ENCODE results near the gene DNAH3. TPM values are rescaled to one million over a fixed set of nuclear protein-coding genes. Genes with fewer than 3 reads are reported as not detected.
"Not testable (repeated sequence)": the region's sequence is repeated elsewhere in the genome, so short reads cannot be mapped to it uniquely, and the experiment has no call there.

DNAH3 gene
- total RNA-seq, 1 experiment from 2014 or later, result not detected

GRCh38 chr16:21101631-21102420, 48.8 kb downstream of the DNAH3 start:
- Histone ChIP-seq H3K9me3 (ENCODE audit: low read length) (no peaks in the 10 kb centered on the region), H3K9me2 (replicated peaks; ENCODE audit: insufficient read depth, low read length) (no peaks in the 10 kb centered on the region), H3K4me3 (ENCODE audit: low read length) (no peak overlapping the region), H4K20me1 (ENCODE audit: insufficient read depth, low read depth, low read length) (no peaks in the 10 kb centered on the region), H3K4me1 (ENCODE audit: low read length) (no peaks in the 10 kb centered on the region), H2AFZ (ENCODE audit: low read length) (peak overlapping the region; percentile 56; the same call in 1 of the 2 replicates), H3K79me2 (ENCODE audit: low read length) (no peaks in the 10 kb centered on the region), H3K36me3 (ENCODE audit: insufficient read depth, low read length) (no peaks in the 10 kb centered on the region), H3K9ac (ENCODE audit: low read length) (no peak overlapping the region; the same call in 1 of the 2 replicates), H3K27me3 (ENCODE audit: low read length) (no peaks in the 10 kb centered on the region), H3K4me2 (ENCODE audit: low read depth, low read length, poor library complexity, severe bottlenecking) (no peak overlapping the region), H3K27ac (ENCODE audit: low read length) (no peak overlapping the region)
- peak; percentile 70 for DNase-seq

GRCh38 chr16:21100447-21100846, 50.2 kb downstream of the DNAH3 start:
- H3K4me2 ChIP-seq (ENCODE audit: low read depth, low read length, poor library complexity, severe bottlenecking), result no peak overlapping the region
- DNase-seq, result no peak
- H2AFZ ChIP-seq (ENCODE audit: low read length), result no peak overlapping the region

GRCh38 chr16:21097151-21097550, 53.5 kb downstream of the DNAH3 start:
- H3K79me2 ChIP-seq (ENCODE audit: low read length), result no peaks in the 10 kb centered on the region
- no peaks in the 10 kb centered on the region for H3K9me3 ChIP-seq (ENCODE audit: low read length)

More at GRCh38 chr16:21100447-21100846, 50.2 kb downstream of the DNAH3 start:
- Histone ChIP-seq H3K27me3 (ENCODE audit: low read length) (no peaks in the 10 kb centered on the region), H3K4me1 (ENCODE audit: low read length) (no peaks in the 10 kb centered on the region), H3K79me2 (ENCODE audit: low read length) (no peaks in the 10 kb centered on the region), H3K9me2 (replicated peaks; ENCODE audit: insufficient read depth, low read length) (no peaks in the 10 kb centered on the region), H4K20me1 (ENCODE audit: insufficient read depth, low read depth, low read length) (no peaks in the 10 kb centered on the region), H3K9ac (ENCODE audit: low read length) (no peak overlapping the region), H3K27ac (ENCODE audit: low read length) (no peak overlapping the region), H3K4me3 (ENCODE audit: low read length) (no peak overlapping the region), H3K9me3 (ENCODE audit: low read length) (no peaks in the 10 kb centered on the region), H3K36me3 (ENCODE audit: insufficient read depth, low read length) (no peaks in the 10 kb centered on the region)

GRCh38 chr16:21094719-21095118, 55.9 kb downstream of the DNAH3 start:
- not testable (repeated sequence) for H3K4me1 ChIP-seq (ENCODE audit: low read length); H3K27me3 ChIP-seq (ENCODE audit: low read length); H3K36me3 ChIP-seq (ENCODE audit: insufficient read depth, low read length); H4K20me1 ChIP-seq (ENCODE audit: insufficient read depth, low read depth, low read length); DNase-seq; H3K9me2 ChIP-seq (replicated peaks; ENCODE audit: insufficient read depth, low read length); H3K4me2 ChIP-seq (ENCODE audit: low read depth, low read length, poor library complexity, severe bottlenecking); H3K9me3 ChIP-seq (ENCODE audit: low read length); H3K4me3 ChIP-seq (ENCODE audit: low read length); H3K79me2 ChIP-seq (ENCODE audit: low read length); H2AFZ ChIP-seq (ENCODE audit: low read length); H3K9ac ChIP-seq (ENCODE audit: low read length); H3K27ac ChIP-seq (ENCODE audit: low read length)

More at GRCh38 chr16:21097151-21097550, 53.5 kb downstream of the DNAH3 start:
- Histone ChIP-seq H3K4me3 (ENCODE audit: low read length) (no peak overlapping the region), H3K36me3 (ENCODE audit: insufficient read depth, low read length) (no peaks in the 10 kb centered on the region), H3K9me2 (replicated peaks; ENCODE audit: insufficient read depth, low read length) (no peaks in the 10 kb centered on the region), H3K4me2 (ENCODE audit: low read depth, low read length, poor library complexity, severe bottlenecking) (no peak overlapping the region), H3K4me1 (ENCODE audit: low read length) (no peaks in the 10 kb centered on the region), H3K9ac (ENCODE audit: low read length) (no peak overlapping the region), H4K20me1 (ENCODE audit: insufficient read depth, low read depth, low read length) (no peaks in the 10 kb centered on the region), H2AFZ (ENCODE audit: low read length) (no peak overlapping the region), H3K27me3 (ENCODE audit: low read length) (no peaks in the 10 kb centered on the region), H3K27ac (ENCODE audit: low read length) (no peak overlapping the region)
- DNase-seq, result no peak

GRCh38 chr16:21092951-21093350, 57.7 kb downstream of the DNAH3 start:
- Histone ChIP-seq H3K9me3 (ENCODE audit: low read length) (no peaks in the 10 kb centered on the region), H4K20me1 (ENCODE audit: insufficient read depth, low read depth, low read length) (no peaks in the 10 kb centered on the region), H3K27ac (ENCODE audit: low read length) (no peak overlapping the region), H3K36me3 (ENCODE audit: insufficient read depth, low read length) (no peaks in the 10 kb centered on the region), H3K79me2 (ENCODE audit: low read length) (no peaks in the 10 kb centered on the region), H3K9me2 (replicated peaks; ENCODE audit: insufficient read depth, low read length) (no peaks in the 10 kb centered on the region), H3K4me3 (ENCODE audit: low read length) (no peak overlapping the region), H3K9ac (ENCODE audit: low read length) (no peak overlapping the region), H3K4me2 (ENCODE audit: low read depth, low read length, poor library complexity, severe bottlenecking) (no peak overlapping the region), H2AFZ (ENCODE audit: low read length) (no peak overlapping the region), H3K4me1 (ENCODE audit: low read length) (no peaks in the 10 kb centered on the region), H3K27me3 (ENCODE audit: low read length) (no peaks in the 10 kb centered on the region)
- no peak for DNase-seq

GRCh38 chr16:21088646-21089538, 61.8 kb downstream of the DNAH3 start:
- no peaks in the 10 kb centered on the region for H4K20me1 ChIP-seq (ENCODE audit: insufficient read depth, low read depth, low read length)
- no peak overlapping the region for H3K9ac ChIP-seq (ENCODE audit: low read length)
- no peak overlapping the region for H3K27ac ChIP-seq (ENCODE audit: low read length)
- H3K4me3 ChIP-seq (ENCODE audit: low read length), result no peak overlapping the region
- H3K36me3 ChIP-seq (ENCODE audit: insufficient read depth, low read length), result no peaks in the 10 kb centered on the region
- H3K4me2 ChIP-seq (ENCODE audit: low read depth, low read length, poor library complexity, severe bottlenecking), result no peak overlapping the region
- no peaks in the 10 kb centered on the region for H3K9me3 ChIP-seq (ENCODE audit: low read length)
- H3K79me2 ChIP-seq (ENCODE audit: low read length), result no peaks in the 10 kb centered on the region
- H3K27me3 ChIP-seq (ENCODE audit: low read length), result no peaks in the 10 kb centered on the region
- no peak overlapping the region for H2AFZ ChIP-seq (ENCODE audit: low read length)
- no peaks in the 10 kb centered on the region for H3K9me2 ChIP-seq (replicated peaks; ENCODE audit: insufficient read depth, low read length)
- H3K4me1 ChIP-seq (ENCODE audit: low read length), result no peaks in the 10 kb centered on the region
- DNase-seq, result no peak

- Histone ChIP-seq H4K20me1 (ENCODE audit: insufficient read depth, low read depth, low read length) (no peaks in the 10 kb centered on the region), H3K79me2 (ENCODE audit: low read length) (no peaks in the 10 kb centered on the region), H2AFZ (ENCODE audit: low read length) (no peak overlapping the region), H3K9me2 (replicated peaks; ENCODE audit: insufficient read depth, low read length) (no peaks in the 10 kb centered on the region), H3K9ac (ENCODE audit: low read length) (no peak overlapping the region), H3K27me3 (ENCODE audit: low read length) (no peaks in the 10 kb centered on the region), H3K36me3 (ENCODE audit: insufficient read depth, low read length) (no peaks in the 10 kb centered on the region), H3K4me2 (ENCODE audit: low read depth, low read length, poor library complexity, severe bottlenecking) (no peak overlapping the region), H3K27ac (ENCODE audit: low read length) (no peak overlapping the region), H3K4me3 (ENCODE audit: low read length) (no peak overlapping the region), H3K9me3 (ENCODE audit: low read length) (no peaks in the 10 kb centered on the region), H3K4me1 (ENCODE audit: low read length) (no peaks in the 10 kb centered on the region)
- DNase-seq, result no peak
These were observed 62.5 kb downstream of the DNAH3 start for GRCh38 chr16:21088143-21088542.

GRCh38 chr16:21084631-21085225, 65.9 kb downstream of the DNAH3 start:
- no peak overlapping the region for H3K27ac ChIP-seq (ENCODE audit: low read length)
- no peak overlapping the region for H3K4me3 ChIP-seq (ENCODE audit: low read length)
- no peak overlapping the region for H3K4me2 ChIP-seq (ENCODE audit: low read depth, low read length, poor library complexity, severe bottlenecking)

More at GRCh38 chr16:21084631-21085225, 65.9 kb downstream of the DNAH3 start:
- H3K27me3 ChIP-seq (ENCODE audit: low read length), result no peaks in the 10 kb centered on the region
- H3K79me2 ChIP-seq (ENCODE audit: low read length), result no peaks in the 10 kb centered on the region
- H4K20me1 ChIP-seq (ENCODE audit: insufficient read depth, low read depth, low read length), result no peaks in the 10 kb centered on the region
- DNase-seq, result no peak
- no peak overlapping the region for H2AFZ ChIP-seq (ENCODE audit: low read length)
- H3K9me3 ChIP-seq (ENCODE audit: low read length), result no peaks in the 10 kb centered on the region
- no peaks in the 10 kb centered on the region for H3K9me2 ChIP-seq (replicated peaks; ENCODE audit: insufficient read depth, low read length)
- H3K36me3 ChIP-seq (ENCODE audit: insufficient read depth, low read length), result no peaks in the 10 kb centered on the region
- H3K4me1 ChIP-seq (ENCODE audit: low read length), result no peaks in the 10 kb centered on the region
- H3K9ac ChIP-seq (ENCODE audit: low read length), result no peak overlapping the region

Data from Karpas-422 (cell line).